DND-41 (cell line): Measurements from ENCODE around the gene SMIM43.

Experiments used
- EZH2 ChIP-seq: IDR thresholded peaks from 3 replicates; pipeline ENCODE4 v1.6.1; 2012; ENCODE audit warnings: borderline replicate concordance, low read depth, mild to moderate bottlenecking, moderate library complexity, low read length, inconsistent platforms; ENCODE audit not compliant: severe bottlenecking
- TF ChIP-seq, protein P1 (sequence below): IDR thresholded peaks from 2 replicates; pipeline ENCODE4 v1.5.1; 2012; ENCODE audit warnings: borderline replicate concordance, low read length, moderate library complexity, mild to moderate bottlenecking; ENCODE audit not compliant: poor library complexity, severe bottlenecking; ENCODE audit errors: extremely low read depth

DNA sequence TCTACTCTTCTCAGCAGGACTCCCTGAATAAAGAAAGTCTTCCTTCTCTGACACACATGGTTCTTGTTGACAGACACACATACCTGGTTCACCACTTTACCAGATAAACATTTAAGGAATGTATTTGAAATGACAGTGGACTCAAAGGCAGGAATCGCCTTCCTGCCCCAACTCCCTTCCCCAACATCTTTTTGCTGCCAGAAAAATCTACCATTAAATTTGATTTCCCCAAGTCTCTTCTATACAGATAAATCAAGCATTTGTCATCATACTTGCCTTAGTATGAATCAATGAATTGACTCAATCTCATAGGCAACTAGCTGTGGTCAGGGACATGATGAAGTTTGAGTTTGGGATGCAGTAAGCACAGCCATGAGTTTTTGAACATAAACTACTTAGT is 44.9 kb downstream of the SMIM43 start:
- TF ChIP-seq, protein P1, sequence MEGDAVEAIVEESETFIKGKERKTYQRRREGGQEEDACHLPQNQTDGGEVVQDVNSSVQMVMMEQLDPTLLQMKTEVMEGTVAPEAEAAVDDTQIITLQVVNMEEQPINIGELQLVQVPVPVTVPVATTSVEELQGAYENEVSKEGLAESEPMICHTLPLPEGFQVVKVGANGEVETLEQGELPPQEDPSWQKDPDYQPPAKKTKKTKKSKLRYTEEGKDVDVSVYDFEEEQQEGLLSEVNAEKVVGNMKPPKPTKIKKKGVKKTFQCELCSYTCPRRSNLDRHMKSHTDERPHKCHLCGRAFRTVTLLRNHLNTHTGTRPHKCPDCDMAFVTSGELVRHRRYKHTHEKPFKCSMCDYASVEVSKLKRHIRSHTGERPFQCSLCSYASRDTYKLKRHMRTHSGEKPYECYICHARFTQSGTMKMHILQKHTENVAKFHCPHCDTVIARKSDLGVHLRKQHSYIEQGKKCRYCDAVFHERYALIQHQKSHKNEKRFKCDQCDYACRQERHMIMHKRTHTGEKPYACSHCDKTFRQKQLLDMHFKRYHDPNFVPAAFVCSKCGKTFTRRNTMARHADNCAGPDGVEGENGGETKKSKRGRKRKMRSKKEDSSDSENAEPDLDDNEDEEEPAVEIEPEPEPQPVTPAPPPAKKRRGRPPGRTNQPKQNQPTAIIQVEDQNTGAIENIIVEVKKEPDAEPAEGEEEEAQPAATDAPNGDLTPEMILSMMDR = no peak
- no peak for TF ChIP-seq EZH2
